Activated CD8-positive, alpha-beta memory T cell treated with anti-CD3 and anti-CD28 coated beads, Interleukin-2, amount 50 U/mL, for 24 hours (primary cell): ENCODE data around the gene HMCES.
"Not testable (repeated sequence)": the region's sequence is repeated elsewhere in the genome, so short reads cannot be mapped to it uniquely, and the experiment has no call there.

Experiments
- DNase-seq: peaks from one replicate; pipeline ENCODE4 v3.0.0-alpha.2; 2020; ENCODE audit errors: extremely low read depth

The HMCES gene

GRCh38 chr3:129320825-129321487 is 42.3 kb downstream of the HMCES start:
- DNase-seq = no peak

- no peak for DNase-seq
Observed at GRCh38 chr3:129321887-129322286, 43.2 kb downstream of the HMCES start.

- DNase-seq = no peak
Observed at GRCh38 chr3:129323651-129324294, 45.1 kb downstream of the HMCES start.

- no peak for DNase-seq
Observed at GRCh38 chr3:129324855-129325254, 46.2 kb downstream of the HMCES start.

GRCh38 chr3:129325383-129325782 is 46.7 kb downstream of the HMCES start:
- DNase-seq = no peak

- DNase-seq = no peak
Observed at GRCh38 chr3:129326138-129326537, 47.5 kb downstream of the HMCES start.

- DNase-seq = no peak
Observed at GRCh38 chr3:129326595-129326994, 47.9 kb downstream of the HMCES start.

- no peak for DNase-seq
Observed at GRCh38 chr3:129327510-129327909, 48.8 kb downstream of the HMCES start.

GRCh38 chr3:129329858-129330257 is 51.2 kb downstream of the HMCES start:
- no peak for DNase-seq

GRCh38 chr3:129330409-129330808 is 51.7 kb downstream of the HMCES start:
- DNase-seq = no peak

GRCh38 chr3:129333891-129334290 is 55.2 kb downstream of the HMCES start:
- DNase-seq = no peak

- DNase-seq = no peak
Observed at GRCh38 chr3:129336093-129336706, 57.5 kb downstream of the HMCES start.

GRCh38 chr3:129337719-129338118 is 59.0 kb downstream of the HMCES start:
- DNase-seq = not testable (repeated sequence)

GRCh38 chr3:129339186-129339585 is 60.5 kb downstream of the HMCES start:
- DNase-seq = not testable (repeated sequence)

- DNase-seq = not testable (repeated sequence)
Observed at GRCh38 chr3:129339833-129340232, 61.2 kb downstream of the HMCES start.

- no peak for DNase-seq
Observed at GRCh38 chr3:129341331-129342141, 62.9 kb downstream of the HMCES start.

GRCh38 chr3:129343643-129344360 is 65.1 kb downstream of the HMCES start:
- DNase-seq = no peak

GRCh38 chr3:129344540-129345220 is 66.0 kb downstream of the HMCES start:
- DNase-seq = no peak

GRCh38 chr3:129345281-129345680 is 66.6 kb downstream of the HMCES start:
- DNase-seq = no peak

- DNase-seq = no peak
Observed at GRCh38 chr3:129345971-129346370, 67.3 kb downstream of the HMCES start.
